ENCODE data around the gene KLHDC10.
A peak's percentile ranks its signal among the peaks of the same experiment; 100 is the strongest.
"Not testable (repeated sequence)": the region's sequence is repeated elsewhere in the genome, so short reads cannot be mapped to it uniquely, and the experiment has no call there.

The KLHDC10 gene, protein sequence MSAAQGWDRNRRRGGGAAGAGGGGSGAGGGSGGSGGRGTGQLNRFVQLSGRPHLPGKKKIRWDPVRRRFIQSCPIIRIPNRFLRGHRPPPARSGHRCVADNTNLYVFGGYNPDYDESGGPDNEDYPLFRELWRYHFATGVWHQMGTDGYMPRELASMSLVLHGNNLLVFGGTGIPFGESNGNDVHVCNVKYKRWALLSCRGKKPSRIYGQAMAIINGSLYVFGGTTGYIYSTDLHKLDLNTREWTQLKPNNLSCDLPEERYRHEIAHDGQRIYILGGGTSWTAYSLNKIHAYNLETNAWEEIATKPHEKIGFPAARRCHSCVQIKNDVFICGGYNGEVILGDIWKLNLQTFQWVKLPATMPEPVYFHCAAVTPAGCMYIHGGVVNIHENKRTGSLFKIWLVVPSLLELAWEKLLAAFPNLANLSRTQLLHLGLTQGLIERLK

DNA sequence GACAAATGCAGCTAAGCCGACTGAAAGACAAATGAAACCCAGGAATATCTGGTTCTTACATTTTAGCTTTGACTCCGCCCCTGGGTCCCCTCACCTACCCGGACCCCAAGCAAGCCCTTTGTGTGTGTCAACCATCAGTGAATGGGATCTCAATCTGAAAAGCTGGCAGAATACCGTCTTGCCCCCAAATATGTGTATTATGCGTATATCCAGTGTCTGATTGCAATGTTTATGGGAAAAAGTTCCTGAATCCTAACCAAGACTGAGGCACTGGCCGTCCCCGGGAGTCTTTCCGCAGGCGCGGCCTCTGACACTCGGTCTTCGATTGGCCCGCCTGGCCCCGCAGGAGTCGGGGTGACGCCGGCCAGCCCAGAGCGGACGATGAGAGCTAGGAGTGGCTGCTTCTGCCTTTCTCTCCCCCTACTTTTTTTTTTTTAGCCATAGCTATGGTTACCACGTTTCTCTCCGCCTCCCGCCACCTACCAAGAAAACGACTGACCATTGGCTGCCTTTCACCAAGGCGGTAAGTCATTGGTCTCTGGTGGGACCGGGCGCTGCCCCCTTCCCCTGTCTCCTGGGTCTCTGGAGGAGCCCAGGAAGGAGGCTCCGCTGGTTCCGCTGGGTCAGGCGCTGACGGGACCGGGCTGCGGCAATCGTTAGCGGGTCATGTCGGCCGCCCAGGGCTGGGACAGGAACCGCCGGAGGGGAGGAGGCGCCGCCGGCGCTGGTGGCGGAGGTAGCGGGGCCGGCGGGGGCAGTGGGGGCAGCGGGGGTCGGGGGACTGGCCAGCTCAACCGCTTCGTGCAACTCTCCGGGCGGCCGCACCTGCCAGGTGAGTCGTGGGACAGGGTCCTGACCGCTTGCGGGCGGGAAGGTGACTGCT is at the start of gene KLHDC10:
Gene KLHDC10 (plus strand): TSS at position 557 of the 883 bp plus-strand sequence. CDS start 110 bp downstream, at position 667.
- FAIRE-seq, result peak; percentile 92

GRCh38 chr7:130021105-130021834 is 49.1 kb upstream of the KLHDC10 start:
- no peak for FAIRE-seq

DNA sequence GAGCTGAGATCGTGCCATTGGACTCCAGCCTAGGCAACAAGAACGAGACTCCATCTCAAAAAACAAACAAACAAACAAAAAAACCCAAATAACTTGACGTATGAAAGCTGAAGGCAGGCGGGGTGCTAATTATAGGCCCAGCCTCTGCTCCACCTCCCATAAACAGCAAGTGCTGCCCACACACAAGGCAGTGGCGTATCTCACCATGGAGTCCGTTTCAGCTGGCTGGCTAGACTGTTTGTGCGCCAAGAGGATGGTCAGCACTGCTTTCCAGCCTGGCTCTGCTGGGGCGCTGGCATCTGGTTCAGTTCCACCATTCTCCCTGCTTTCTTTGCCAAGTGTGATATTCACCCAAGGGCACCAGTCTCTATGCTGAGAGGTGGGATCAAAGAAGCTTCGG is 48.2 kb upstream of the KLHDC10 start:
- FAIRE-seq, result no peak

DNA sequence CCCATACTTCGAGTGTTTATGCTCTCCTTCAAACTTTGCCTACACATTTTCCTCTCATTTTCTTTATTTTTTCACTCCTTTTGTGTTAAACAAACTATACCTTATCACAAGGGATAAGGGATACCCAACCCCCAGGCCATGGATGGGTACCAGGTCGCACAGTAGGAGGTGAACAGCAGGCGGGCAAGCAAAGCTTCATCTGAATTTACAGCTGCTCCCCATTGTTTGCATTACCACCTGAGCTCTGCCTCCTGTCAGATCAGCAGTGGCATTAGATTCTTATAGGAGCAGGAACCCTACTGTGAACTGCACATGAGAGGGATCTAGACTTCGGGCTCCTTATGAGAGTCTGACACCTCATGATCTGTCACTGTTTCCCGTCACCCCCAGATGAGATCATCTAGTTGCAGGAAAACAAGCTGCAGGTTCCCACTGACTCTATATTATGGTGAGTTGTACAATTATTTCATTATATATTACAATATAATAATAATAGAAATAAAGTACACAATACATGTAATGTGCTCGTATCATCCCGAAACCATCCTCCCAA is 47.6 kb upstream of the KLHDC10 start:
- FAIRE-seq, result no peak

- no peak for FAIRE-seq
Observed at GRCh38 chr7:130024390-130024789, 45.9 kb upstream of the KLHDC10 start.

DNA sequence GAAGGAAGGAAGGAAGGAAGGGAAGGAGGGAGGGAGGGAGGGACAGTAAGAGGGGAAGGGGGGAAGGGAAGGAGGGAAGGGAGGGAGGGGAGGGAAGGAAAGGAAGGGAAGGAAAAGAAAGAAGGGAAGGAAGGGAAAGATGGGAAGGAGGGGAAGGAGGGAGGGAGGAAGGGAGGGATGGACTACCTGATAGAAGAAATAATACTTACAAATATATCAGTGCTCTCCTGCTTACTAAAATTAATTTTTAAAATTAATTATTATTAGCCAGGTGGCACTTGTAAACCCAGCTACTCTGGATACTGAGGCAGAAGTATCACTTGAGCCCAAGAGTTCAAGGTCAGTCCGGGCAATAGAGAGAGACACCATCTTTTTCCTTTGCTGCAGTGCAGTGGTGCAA is 37.6 kb upstream of the KLHDC10 start:
- FAIRE-seq, result no peak

- FAIRE-seq, result no peak
Observed at GRCh38 chr7:130037703-130038102, 32.6 kb upstream of the KLHDC10 start.

DNA sequence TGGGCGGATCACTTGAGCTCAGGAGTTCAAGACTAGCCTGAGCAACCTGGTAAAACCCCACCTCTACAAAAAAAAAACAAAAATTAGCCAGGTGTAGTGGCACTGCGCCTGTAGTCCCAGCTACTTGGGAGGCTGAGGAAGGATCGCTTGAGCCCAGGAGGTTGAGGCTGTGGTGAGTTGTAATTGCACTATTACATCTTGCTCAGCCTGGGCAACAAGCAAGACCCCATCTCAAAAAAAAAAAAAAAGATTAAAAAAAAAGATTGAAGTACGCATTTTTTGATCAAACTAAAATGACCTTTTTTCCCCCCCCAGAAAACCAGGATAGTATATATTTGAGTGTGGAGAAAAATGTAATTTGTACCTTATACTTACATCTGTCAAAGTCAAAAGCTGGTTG is 29.8 kb upstream of the KLHDC10 start:
- FAIRE-seq, result no peak

DNA sequence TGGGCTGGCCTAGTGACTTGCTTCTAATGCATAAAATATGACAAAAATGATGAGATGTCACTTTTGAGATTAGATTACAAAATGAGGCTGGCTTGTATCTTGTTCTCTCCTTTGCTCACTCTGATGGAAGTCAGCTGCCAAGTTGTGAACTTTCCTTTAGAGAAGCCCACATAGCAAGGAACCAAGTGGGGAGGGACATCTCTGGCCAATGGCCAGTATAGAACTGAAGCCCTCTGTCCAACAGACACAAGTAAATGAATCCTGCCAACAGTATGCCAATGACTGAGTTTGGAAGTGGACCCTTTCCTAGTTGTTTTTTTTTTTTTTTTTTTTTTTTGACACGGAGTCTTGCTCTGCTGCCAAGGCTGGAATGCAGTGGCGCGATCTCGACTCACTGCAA is 22.5 kb upstream of the KLHDC10 start:
- FAIRE-seq, result no peak

DNA sequence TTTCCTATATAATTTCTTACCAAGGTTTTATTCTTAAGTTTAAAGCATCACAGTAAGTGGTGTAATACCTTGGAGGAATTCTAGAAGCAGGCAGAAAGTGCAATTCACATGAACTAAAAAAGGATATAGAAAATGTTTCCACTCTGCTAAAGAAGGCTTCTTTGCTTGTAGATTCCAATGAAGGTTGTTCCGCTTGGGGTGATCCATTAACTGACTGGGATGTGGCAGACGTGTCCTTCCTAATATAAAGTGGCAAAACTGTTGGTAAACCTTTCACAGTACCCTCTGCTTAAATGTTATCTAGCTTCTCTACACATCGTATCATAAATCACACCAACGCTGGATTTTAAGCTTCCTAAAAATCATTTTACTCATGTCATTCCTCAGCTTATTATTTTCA is 21.4 kb upstream of the KLHDC10 start:
- no peak for FAIRE-seq

DNA sequence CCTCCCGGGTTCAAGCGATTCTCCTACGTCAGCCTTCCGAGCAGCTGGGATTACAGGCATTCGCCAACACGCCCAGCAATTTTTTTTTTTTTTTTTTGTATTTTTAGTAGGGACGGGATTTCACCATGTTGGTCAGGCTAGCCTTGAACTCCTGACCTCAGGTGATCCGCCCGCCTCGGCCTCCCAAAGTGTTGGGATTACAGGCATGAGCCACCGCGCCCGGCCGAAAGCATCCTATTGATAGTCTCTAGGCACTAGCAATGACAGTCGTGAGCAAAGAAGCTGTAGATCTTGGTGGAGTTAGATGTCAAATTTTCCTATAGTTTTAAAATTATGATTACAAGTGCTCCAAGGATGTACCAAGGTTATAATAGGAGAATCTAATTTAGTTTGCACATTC is 18.1 kb upstream of the KLHDC10 start:
- not testable (repeated sequence) for FAIRE-seq

- not testable (repeated sequence) for FAIRE-seq
Observed at GRCh38 chr7:130055198-130055597, 15.1 kb upstream of the KLHDC10 start.

DNA sequence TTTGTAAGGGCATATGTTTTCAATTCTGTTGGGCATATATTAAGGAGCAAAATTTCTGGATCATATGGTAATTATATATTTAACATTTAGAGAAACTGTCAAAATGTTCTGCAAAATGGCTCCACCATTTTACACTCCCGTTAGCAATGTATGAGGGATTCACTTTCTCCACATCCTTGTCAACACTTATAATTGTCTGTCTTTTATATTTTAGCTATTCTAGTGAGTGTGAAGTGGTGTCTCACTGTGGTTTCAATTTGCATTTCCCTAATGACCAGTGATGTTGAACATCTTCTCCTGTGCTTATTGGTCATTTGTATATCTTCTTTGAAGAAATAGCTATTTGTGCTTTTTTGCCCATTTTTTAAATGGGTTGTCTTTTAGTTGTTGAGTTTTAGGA is 8.1 kb upstream of the KLHDC10 start:
- no peak for FAIRE-seq

DNA sequence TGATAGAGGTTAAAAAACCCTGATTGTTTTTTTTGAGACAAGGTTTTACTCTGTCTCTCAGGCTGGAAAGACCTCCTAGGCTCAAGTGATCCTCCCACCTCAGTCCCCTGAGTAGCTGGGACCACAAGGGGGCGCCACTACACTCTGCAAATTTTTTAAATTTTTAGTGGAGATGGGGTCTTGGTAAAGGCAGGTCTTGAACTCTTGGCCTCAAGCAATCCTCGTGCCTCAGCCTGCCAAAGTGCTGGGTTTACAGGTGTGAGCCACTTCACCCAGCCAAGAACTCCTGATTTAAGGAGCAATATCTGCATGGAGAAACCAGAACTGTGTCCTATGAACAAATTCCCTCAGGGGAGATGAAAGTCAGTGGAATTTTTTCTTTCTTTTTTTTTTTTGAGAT is 7.3 kb upstream of the KLHDC10 start:
- FAIRE-seq, result no peak

DNA sequence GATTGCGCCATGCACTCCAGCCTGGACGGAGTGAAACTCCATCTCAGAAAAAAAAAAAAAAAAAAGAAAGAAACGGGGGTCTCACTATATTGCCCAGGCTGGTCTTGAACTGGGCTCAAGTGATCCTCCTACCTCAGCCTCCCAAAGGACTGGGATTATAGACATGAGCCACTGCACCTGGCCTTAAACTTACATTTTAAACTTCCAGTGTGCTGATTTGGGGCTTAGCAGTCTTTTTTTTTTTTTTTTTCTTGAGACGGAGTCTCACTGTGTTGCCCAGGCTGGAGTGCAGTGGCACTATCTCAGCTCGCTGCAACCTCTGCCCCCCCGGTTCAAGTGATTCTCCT is 5.8 kb upstream of the KLHDC10 start:
- not testable (repeated sequence) for FAIRE-seq

DNA sequence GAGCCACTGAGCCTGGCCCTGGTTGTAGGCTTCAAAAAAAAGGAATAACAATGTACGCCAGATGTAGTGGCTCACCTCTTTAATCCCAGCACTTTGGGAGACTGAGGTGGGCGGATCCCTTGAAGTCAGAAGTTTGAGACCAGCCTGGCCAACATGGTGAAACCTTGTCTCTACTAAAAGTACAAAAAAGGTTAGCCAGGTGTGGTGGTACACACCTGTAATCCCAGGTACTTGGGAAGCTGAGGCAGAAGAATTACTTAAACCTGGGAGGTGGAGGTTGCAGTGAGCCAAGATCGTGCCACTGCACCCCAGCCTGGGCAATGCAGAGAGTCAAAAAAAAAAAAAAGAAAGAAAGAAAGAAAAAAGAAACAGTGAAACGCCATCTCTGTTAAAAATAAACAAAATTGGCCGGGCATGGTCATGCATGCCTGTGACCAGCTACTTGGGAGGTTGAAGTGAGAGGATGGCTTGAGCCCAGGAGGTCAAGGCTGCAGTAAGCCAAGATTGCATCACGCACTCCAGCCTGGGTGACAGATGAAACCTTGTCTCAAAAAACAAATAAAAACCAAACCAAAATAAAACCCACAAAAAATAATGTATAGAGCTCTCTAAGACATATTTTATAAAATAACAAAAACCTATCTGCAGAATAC is 4.7 kb upstream of the KLHDC10 start:
- no peak for FAIRE-seq

GRCh38 chr7:130069179-130069977 is 956 bp upstream of the KLHDC10 start:
- no peak for FAIRE-seq

DNA sequence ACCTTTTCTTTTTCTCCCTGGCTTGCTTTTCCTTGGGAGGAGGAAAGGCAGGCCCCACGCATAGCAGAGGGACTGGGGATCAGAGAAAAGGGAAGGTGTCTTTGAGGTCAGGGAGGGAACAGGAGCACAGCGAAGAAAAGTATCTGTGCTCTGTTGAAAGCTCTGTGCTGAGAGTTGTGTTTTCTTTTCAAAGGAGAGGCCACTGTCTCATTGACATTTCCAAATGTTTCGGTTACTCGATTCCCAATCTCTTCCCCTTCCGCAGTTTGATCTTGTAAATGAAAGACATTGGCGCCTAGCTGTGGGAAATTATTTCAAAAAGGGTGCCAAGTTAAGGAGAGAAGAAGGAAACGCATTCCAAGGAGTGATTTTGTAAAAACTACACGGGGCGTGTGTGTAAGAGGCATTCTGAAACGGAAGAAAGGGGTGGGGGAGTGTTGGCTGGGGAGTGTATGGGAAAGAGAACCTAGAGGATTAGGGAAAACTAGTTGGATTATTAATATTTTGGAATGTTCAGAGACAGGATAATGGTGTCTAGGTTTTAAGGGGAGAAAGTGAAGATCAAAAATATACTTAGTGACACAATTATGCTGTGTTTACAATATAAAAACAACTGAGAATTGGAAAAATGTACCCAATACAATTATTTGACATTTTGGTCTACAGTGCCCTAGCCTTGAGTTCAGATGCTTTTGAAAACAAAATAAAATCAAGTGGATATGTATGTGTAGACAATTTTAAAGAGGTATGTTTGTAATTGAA is 708 bp downstream of the KLHDC10 start:
- no peak for FAIRE-seq

DNA sequence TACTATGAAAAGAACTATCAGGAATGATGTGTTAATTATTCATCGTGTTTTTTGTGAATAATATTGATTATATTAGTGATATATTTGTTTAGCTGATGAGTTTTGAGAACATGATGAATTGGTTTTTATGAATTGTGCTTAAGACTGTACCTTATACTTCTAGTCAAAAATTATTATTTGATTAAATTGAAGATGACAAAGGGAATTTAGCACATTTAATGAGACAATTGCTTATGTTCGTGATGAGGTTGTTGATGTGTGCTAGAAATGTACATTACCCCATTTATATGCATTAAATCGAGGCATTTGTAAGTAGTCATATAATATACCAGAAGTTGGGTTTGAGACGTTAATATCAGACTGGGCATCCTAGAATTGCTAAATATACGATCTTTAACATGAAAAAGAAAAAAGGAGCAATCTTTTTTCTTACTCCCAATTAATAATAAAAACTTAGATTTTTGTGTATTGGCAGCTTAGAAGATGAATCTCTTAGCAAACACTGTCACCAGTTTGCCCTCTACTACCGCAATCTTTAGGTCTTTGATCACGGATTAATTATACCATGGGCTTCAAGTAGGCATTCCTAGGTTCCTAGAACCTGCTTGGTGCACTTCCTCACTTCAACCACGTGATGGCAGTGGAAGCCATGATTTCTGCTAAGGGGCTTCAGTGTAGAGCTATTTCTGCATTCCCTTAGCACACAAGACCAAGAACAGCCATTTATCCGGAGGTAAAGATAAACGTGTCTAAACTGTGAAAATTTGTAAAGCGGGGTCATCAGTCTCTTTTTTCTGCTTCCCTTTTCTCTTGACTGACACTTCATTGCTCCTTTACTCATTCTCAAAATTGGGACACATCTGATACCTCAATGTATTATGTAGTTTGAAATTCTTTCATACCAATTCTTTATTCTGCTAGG is 1.6 kb downstream of the KLHDC10 start:
- FAIRE-seq, result peak; percentile 84
